Hematopoietic multipotent progenitor cell treated with erythropoietin and hydrocortisone succinate and interleukin-3 and kit ligand, for 17 days (in vitro differentiated cells): ENCODE data around the gene DEPDC5.
"Not testable (repeated sequence)": the region's sequence is repeated elsewhere in the genome, so short reads cannot be mapped to it uniquely, and the experiment has no call there.

ENCODE experiments used
- DNase-seq: peaks from one replicate; pipeline ENCODE4 v3.0.0-alpha.2; 2015; ENCODE audit warnings: low spot score

The DEPDC5 gene

GRCh38 chr22:31749636-31750364, 4.0 kb upstream of the DEPDC5 start, which contains the start of gene PRR14L:
TSS of gene PRR14L (minus strand) at chr22:31750132. CDS start at chr22:31738860, 11,272 bp downstream.
- DNase-seq, result peak; percentile 95

GRCh38 chr22:31750365-31751284, 3.2 kb upstream of the DEPDC5 start:
- DNase-seq, result peak; percentile 34

GRCh38 chr22:31752096-31752847, 1.5 kb upstream of the DEPDC5 start:
- DNase-seq, result no peak

GRCh38 chr22:31753005-31753633, 700 bp upstream of the DEPDC5 start:
- peak; percentile 36 for DNase-seq

GRCh38 chr22:31754813-31755212, 994 bp downstream of the DEPDC5 start:
- DNase-seq, result no peak

- DNase-seq, result no peak
These were observed 3.4 kb downstream of the DEPDC5 start for GRCh38 chr22:31757265-31757664.

GRCh38 chr22:31758860-31759259, 5.0 kb downstream of the DEPDC5 start:
- not testable (repeated sequence) for DNase-seq

GRCh38 chr22:31764785-31765184, 11.0 kb downstream of the DEPDC5 start:
- no peak for DNase-seq

- no peak for DNase-seq
These were observed 14.7 kb downstream of the DEPDC5 start for GRCh38 chr22:31768422-31769059.

GRCh38 chr22:31773416-31773815, 19.6 kb downstream of the DEPDC5 start:
- DNase-seq, result no peak

GRCh38 chr22:31776231-31776630, 22.4 kb downstream of the DEPDC5 start:
- no peak for DNase-seq

- no peak for DNase-seq
These were observed 36.0 kb downstream of the DEPDC5 start for GRCh38 chr22:31789803-31790202.

- DNase-seq, result no peak
These were observed 36.4 kb downstream of the DEPDC5 start for GRCh38 chr22:31790240-31790639.

GRCh38 chr22:31799358-31799757, 45.5 kb downstream of the DEPDC5 start:
- not testable (repeated sequence) for DNase-seq

GRCh38 chr22:31800065-31800464, 46.2 kb downstream of the DEPDC5 start:
- DNase-seq, result no peak

- not testable (repeated sequence) for DNase-seq
These were observed 47.0 kb downstream of the DEPDC5 start for GRCh38 chr22:31800861-31801260.

- DNase-seq, result peak; percentile 27
These were observed 48.8 kb downstream of the DEPDC5 start for GRCh38 chr22:31802575-31802974.

- DNase-seq, result no peak
These were observed 52.9 kb downstream of the DEPDC5 start for GRCh38 chr22:31806751-31807150.

GRCh38 chr22:31812977-31813605, 59.3 kb downstream of the DEPDC5 start:
- DNase-seq, result no peak

- not testable (repeated sequence) for DNase-seq
These were observed 60.1 kb downstream of the DEPDC5 start for GRCh38 chr22:31813898-31814297.

GRCh38 chr22:31814942-31815341, 61.1 kb downstream of the DEPDC5 start:
- DNase-seq, result no peak
